Loucy (cell line): ENCODE measurements around the gene MVB12A.

ENCODE experiments used
- EZH2phosphoT487 ChIP-seq: fragments of 200-600 bp; IDR thresholded peaks from 2 replicates; pipeline ENCODE4 v1.6.1; 2018; ENCODE audit warnings: antibody characterized with exemption, mild to moderate bottlenecking, moderate library complexity, borderline replicate concordance
- TF ChIP-seq, protein P1 (sequence below): fragments of 200-600 bp; sonication (generic); conservative IDR thresholded peaks from 2 replicates; pipeline ENCODE4 v1.5.1; 2014; ENCODE audit warnings: mild to moderate bottlenecking, antibody characterized with exemption, low read length

DNA sequence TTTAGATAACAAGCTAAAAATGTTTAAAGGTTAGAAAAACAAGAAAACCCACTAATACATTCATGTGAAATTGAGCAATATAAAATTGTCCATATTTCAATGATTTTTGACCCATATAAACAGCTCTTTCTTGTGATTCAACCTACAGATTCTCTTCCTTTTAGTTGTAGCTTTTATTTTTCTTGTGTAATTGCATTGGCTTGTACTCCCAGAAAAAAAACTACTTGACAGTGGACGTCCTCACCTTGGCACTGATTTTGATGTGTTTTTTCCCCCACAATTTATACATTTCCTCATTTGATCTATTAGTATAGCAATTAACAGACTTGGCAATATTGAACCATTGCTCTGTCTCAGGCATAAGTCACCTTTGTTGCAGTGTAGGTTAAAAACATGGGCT, 30.6 kb upstream of the MVB12A start:
- TF ChIP-seq, protein P1, sequence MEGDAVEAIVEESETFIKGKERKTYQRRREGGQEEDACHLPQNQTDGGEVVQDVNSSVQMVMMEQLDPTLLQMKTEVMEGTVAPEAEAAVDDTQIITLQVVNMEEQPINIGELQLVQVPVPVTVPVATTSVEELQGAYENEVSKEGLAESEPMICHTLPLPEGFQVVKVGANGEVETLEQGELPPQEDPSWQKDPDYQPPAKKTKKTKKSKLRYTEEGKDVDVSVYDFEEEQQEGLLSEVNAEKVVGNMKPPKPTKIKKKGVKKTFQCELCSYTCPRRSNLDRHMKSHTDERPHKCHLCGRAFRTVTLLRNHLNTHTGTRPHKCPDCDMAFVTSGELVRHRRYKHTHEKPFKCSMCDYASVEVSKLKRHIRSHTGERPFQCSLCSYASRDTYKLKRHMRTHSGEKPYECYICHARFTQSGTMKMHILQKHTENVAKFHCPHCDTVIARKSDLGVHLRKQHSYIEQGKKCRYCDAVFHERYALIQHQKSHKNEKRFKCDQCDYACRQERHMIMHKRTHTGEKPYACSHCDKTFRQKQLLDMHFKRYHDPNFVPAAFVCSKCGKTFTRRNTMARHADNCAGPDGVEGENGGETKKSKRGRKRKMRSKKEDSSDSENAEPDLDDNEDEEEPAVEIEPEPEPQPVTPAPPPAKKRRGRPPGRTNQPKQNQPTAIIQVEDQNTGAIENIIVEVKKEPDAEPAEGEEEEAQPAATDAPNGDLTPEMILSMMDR = no peak
- TF ChIP-seq EZH2phosphoT487 = no peak
